ENCODE measurements around the gene VEZF1. TPM values are rescaled to one million over a fixed set of nuclear protein-coding genes. Genes with fewer than 3 reads are reported as not detected.

VEZF1 gene
- total RNA-seq, 4 donors from 2014 or later, result 29.7 to 49.3 (median 39.5) TPM

DNA sequence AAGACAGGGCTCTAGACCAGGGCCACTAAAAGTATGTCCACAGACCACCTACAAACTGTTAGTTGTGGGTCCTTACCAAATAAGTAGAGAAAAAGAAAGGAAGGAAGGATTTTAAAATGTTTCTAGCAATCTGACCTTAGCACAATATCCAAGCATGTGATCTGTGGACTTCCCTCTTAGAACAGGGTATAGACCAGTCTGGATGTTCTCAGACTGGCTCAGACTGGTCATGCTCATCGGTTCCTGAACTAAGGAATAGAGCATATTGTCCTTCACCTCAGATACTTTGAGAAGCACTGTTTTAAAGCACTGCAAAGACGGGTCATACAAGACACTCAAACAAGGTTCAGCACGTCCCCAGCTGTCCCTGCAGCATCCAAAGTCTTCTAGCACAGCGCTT is 58.7 kb downstream of the VEZF1 start:
- Histone ChIP-seq H3K4me3 (no peak overlapping the region), H3K27ac (peak overlapping the region in 2 of 4 donors; percentile 13 to 50), H3K27me3 (no peaks in the 10 kb centered on the region), H3K36me3 (no peaks in the 10 kb centered on the region), H3K4me1 (peaks cover 0 to 18% (median 0%) of the 10 kb centered on the region in 4 donors), H3K9me3 (no peaks in the 10 kb centered on the region)
- TF ChIP-seq, protein P1, sequence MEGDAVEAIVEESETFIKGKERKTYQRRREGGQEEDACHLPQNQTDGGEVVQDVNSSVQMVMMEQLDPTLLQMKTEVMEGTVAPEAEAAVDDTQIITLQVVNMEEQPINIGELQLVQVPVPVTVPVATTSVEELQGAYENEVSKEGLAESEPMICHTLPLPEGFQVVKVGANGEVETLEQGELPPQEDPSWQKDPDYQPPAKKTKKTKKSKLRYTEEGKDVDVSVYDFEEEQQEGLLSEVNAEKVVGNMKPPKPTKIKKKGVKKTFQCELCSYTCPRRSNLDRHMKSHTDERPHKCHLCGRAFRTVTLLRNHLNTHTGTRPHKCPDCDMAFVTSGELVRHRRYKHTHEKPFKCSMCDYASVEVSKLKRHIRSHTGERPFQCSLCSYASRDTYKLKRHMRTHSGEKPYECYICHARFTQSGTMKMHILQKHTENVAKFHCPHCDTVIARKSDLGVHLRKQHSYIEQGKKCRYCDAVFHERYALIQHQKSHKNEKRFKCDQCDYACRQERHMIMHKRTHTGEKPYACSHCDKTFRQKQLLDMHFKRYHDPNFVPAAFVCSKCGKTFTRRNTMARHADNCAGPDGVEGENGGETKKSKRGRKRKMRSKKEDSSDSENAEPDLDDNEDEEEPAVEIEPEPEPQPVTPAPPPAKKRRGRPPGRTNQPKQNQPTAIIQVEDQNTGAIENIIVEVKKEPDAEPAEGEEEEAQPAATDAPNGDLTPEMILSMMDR (IDR thresholded peaks at IDR 0.05), result no peak
- TF ChIP-seq POLR2A (IDR thresholded peaks at IDR 0.05), result no peak
- no peak for DNase-seq

DNA sequence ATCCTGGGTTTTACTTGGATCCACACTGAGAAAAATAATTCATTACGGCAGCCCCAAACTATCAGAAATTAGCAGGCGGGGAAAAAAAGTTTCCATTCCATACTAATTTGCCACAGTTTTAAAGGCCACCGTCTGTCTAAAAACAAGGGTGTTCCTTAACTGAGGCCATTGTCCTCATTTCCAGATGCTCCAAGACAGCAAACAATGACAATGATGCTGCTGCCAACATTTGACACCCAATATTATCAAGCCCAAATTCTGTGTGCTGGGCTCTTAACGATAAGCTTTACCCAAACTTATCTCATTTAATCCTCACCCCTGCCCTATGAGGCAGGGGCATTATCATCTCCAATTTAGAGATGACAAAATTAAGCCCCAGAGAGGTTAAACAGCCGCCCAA is 59.1 kb downstream of the VEZF1 start:
- Histone ChIP-seq H3K27ac (peak overlapping the region in 1 of 4 donors; percentile 50), H3K27me3 (no peaks in the 10 kb centered on the region)
- no peak for TF ChIP-seq POLR2A (IDR thresholded peaks at IDR 0.05)
- TF ChIP-seq, protein P1 (IDR thresholded peaks at IDR 0.05), result no peak

DNA sequence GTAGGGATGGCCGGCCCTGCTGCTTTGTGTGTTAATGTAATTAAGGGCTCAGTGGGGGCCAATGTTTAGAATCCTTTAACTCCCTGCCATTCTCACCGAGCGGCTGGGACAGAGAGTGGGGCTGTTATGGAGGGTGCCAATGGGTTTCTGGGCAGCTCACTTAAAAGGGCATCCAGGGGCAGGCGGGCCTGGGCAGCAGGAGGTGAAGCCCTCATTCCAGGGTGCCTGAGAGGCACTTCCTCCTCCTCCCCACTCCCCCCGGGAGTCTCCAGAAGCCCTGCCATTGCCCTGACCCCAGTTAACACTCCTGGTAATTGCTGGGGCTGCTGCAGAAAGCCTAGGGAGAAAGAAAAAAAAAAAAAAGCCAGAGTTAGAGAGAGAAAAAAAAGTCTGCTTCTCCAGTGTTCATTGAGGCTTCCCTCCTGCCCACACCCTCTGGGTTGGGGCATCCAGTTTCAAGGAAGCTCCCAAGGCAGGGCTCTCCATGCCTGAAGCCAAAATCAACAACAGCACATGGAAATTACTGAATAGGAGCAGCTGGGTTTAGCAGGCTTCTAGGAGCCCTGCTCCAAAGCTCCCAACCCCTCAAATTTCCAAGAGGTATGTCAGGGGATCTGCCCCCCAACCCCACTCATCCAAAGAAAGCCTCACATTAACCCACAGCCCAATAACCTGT is 60.9 kb downstream of the VEZF1 start:
- H3K4me1 ChIP-seq, result peaks cover 0 to 25% (median 0%) of the 10 kb centered on the region in 4 donors
- no peak for TF ChIP-seq POLR2A (IDR thresholded peaks at IDR 0.05)
- TF ChIP-seq, protein P1 (IDR thresholded peaks at IDR 0.05), result no peak
- H3K27me3 ChIP-seq, result no peaks in the 10 kb centered on the region
- no peaks in the 10 kb centered on the region for H3K9me3 ChIP-seq
- DNase-seq, result no peak
- no peaks in the 10 kb centered on the region for H3K36me3 ChIP-seq
- H3K4me3 ChIP-seq, result no peak overlapping the region
- H3K27ac ChIP-seq, result peak overlapping the region in 1 of 4 donors; percentile 45

More for the DNA sequence above, 59.1 kb downstream of the VEZF1 start:
- Histone ChIP-seq H3K4me1 (peaks cover 0 to 18% (median 0%) of the 10 kb centered on the region in 4 donors), H3K4me3 (no peak overlapping the region), H3K36me3 (no peaks in the 10 kb centered on the region), H3K9me3 (no peaks in the 10 kb centered on the region)
- no peak for DNase-seq

DNA sequence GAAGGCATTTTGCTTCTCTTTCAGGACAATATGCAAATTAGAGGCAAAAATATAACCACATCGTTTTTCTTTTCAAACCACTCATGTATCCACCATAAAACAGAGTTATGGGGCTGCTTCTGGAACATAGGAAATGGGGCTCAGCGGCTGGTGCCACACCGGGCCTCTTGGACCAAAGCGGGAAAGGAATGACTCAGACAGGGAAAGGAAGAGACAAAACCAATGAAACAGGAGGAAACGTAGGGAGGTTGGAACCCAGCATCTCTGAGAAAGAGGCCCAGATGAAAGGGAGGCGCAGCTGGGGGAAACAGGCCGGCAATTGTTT is 61.4 kb downstream of the VEZF1 start:
- Histone ChIP-seq H3K27me3 (no peaks in the 10 kb centered on the region), H3K27ac (peak overlapping the region in 1 of 4 donors; percentile 45), H3K9me3 (no peaks in the 10 kb centered on the region), H3K4me3 (no peak overlapping the region), H3K36me3 (no peaks in the 10 kb centered on the region), H3K4me1 (peaks cover 0 to 30% (median 0%) of the 10 kb centered on the region in 4 donors)
- DNase-seq, result no peak
- TF ChIP-seq, protein P1 (IDR thresholded peaks at IDR 0.05), result no peak
- no peak for TF ChIP-seq POLR2A (IDR thresholded peaks at IDR 0.05)

DNA sequence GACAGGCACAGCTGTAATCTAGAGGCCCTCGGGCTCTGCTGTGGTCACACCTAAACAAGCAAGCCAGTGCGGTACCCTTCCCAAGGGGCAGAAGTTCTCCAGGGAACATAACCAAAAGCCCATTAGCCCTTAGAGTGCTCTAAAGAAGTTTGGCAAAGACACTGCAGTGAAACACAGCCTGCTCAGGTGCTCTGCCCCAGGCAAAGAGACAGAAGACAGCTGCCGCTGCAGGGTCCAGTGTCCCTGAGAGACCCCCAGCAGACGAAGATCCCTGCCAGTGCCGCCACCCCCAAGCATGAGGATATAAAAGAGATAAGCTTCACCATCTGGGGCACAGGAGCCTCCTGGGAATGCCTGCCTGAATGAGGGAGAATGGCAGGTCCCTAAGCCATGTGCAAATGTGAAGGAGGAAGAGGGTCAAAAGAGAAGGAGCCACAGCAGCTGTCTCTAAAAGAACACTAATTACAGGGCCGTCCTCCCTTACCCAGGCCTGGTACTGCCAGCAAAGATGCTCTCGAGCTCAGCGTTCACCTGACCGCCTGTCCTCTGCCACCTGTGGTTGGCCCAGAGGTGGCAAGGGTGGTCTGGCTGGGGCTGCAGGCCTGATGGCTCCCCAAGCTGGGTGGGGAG is 62.6 kb downstream of the VEZF1 start:
- no peaks in the 10 kb centered on the region for H3K27me3 ChIP-seq
- H3K4me3 ChIP-seq, result no peak overlapping the region
- peak overlapping the region in 1 of 4 donors; percentile 57 for H3K27ac ChIP-seq
- TF ChIP-seq POLR2A (IDR thresholded peaks at IDR 0.05), result no peak
- TF ChIP-seq, protein P1 (IDR thresholded peaks at IDR 0.05), result no peak
- DNase-seq, result no peak
- no peaks in the 10 kb centered on the region for H3K36me3 ChIP-seq
- H3K9me3 ChIP-seq, result no peaks in the 10 kb centered on the region
- peaks cover 0 to 30% (median 0%) of the 10 kb centered on the region in 4 donors for H3K4me1 ChIP-seq
